Activated naive CD8-positive, alpha-beta T cell (primary cell): Measurements from ENCODE around the gene FAM219A.
"Not testable (repeated sequence)": the region's sequence is repeated elsewhere in the genome, so short reads cannot be mapped to it uniquely, and the experiment has no call there.

Experiments
- H3K27ac Mint-ChIP-seq: one replicate; pipeline ENCODE4 v1.8.0; 2021; ENCODE audit warnings: mixed read lengths
- H3K27me3 Mint-ChIP-seq: one replicate; pipeline ENCODE4 v1.8.0; 2021; ENCODE audit warnings: mixed read lengths
- H3K36me3 Mint-ChIP-seq: one replicate; pipeline ENCODE4 v1.8.0; 2021; ENCODE audit warnings: mixed read lengths
- H3K4me1 Mint-ChIP-seq: one replicate; pipeline ENCODE4 v1.8.0; 2021; ENCODE audit warnings: low read depth, mixed read lengths
- H3K4me3 Mint-ChIP-seq: one replicate; pipeline ENCODE4 v1.8.0; 2021; ENCODE audit warnings: mild to moderate bottlenecking, mixed read lengths
- H3K9me3 Mint-ChIP-seq: one replicate; pipeline ENCODE4 v1.8.0; 2021; ENCODE audit warnings: low read depth, mixed read lengths

The FAM219A gene

GRCh38 chr9:34352122-34352652 lies 106.2 kb downstream of the FAM219A start:
- H3K4me3 Mint-ChIP-seq, H3K4me1 Mint-ChIP-seq, H3K27ac Mint-ChIP-seq, H3K9me3 Mint-ChIP-seq, H3K27me3 Mint-ChIP-seq: not testable (repeated sequence)
- H3K36me3 Mint-ChIP-seq, result peaks cover 20% of the 10 kb centered on the region

DNA sequence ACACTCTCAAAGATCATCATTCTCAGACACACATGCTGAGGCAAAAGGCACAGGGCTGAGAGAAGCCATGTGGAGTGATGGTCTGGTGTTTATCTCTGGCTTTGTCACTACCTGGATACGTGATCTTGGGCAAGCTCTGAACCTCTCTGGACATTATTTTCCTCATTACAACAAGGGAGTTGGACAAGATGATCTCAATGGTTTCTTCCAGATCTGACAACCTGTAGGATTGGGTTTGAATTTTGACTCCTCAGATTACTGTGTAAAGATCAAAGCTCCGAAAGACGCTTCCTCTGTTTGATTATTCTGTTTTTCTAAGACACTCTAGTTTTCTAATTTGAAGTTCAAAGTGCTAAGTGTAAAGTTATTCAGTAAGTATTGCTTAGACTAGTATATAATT lies 109.0 kb downstream of the FAM219A start:
- Mint-ChIP-seq H3K27ac (no peak overlapping the region), H3K36me3 (peaks cover 9% of the 10 kb centered on the region), H3K9me3 (no peaks in the 10 kb centered on the region), H3K27me3 (no peaks in the 10 kb centered on the region), H3K4me3 (no peak overlapping the region), H3K4me1 (no peaks in the 10 kb centered on the region)
